Stimulated activated CD8-positive, alpha-beta memory T cell treated with anti-CD3 and anti-CD28 coated beads, Interleukin-15, amount 100 ng/mL, for 1 hour (primary cell): ENCODE results near the gene KIF12.

ENCODE experiments used
- DNase-seq: peaks from one replicate; pipeline ENCODE4 v3.0.0-alpha.2; 2020; ENCODE audit warnings: low read depth

The KIF12 gene

DNA sequence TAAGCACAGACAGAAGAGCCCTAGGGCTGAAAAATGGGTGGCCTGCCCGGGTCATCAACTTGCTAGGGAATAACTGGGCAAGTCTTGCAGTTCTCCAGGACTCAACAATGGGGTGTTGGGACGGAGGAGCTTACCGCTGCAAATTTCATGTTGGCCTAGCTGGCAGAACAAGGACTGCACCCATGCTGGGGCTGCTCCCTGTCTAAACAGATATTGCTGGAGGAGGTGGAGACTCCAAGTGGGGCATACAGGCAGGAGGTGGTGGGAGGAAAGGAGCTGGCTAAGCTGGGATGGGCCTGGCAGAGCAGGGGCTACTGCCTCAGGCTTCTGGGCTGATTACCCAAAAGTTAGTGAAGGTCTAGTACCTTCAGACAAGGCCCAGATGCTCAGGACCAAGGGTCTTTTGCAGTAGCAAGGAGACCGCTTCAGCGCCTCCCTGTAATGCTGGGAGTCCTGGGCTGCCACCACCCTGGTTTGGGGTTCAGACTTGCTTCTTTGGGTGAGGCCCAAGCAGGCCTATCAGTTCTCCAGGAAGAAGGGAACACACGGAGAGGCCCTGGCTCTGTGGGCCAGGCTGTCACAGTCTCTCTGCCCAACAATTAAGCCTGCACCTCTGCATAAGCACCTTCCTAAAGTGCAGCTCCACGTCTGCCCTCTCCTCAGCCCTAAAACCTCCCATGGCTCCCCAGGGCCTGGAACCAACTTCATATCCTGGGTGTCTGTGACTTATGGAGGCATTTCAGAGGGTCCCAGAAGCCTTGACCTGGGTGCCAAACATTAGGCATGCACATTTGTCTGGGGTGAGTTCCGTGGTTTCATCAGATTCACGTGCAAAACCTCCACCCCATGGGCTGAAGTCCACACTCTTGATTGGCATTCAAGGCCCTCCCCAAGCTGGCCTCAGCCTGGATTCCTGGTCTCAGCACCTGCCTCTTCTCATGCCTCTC, 24.2 kb upstream of the KIF12 start:
- no peak for DNase-seq

DNA sequence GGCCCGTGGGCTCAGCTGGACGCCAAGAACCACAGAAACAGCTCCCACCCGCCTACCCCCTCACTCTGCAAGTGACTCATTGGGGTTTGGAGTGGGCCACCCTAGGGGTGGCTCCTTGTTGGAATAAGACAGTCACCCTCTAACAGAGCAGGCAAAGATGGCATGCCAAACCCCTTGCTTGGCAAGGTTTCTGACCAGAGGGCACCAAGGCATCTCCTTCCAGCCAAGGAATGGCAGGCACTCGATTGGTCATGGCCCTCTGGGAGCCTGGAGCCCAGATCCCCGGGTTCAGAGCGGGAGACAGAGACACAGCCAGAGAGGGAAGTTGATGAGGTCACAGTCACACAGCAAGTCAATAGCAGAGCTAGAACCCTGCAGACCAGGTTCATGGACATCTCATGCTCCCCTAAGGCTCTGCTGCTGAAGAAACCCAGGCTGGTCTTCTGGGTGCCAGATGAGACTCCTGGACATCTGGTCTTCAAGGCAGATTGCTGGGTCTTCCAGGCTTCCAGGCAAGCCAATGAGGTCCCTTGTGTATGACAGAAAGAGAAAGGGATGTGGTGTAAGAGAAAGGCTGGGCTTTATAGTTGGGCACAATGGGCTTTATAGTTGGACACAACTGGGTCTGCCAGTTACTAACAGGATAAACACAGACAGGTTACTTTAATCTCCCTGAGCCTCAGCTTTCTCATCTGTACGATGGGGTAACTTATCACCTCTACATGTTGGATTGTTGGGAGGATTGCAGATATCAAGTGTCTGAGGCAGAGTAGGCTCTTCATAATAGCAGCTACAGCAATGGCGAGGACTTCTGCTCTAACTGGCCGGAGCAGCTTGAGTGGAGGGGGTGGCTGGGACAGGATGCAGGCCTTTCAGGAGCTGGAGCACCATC, 23.3 kb upstream of the KIF12 start:
- DNase-seq, result no peak

DNA sequence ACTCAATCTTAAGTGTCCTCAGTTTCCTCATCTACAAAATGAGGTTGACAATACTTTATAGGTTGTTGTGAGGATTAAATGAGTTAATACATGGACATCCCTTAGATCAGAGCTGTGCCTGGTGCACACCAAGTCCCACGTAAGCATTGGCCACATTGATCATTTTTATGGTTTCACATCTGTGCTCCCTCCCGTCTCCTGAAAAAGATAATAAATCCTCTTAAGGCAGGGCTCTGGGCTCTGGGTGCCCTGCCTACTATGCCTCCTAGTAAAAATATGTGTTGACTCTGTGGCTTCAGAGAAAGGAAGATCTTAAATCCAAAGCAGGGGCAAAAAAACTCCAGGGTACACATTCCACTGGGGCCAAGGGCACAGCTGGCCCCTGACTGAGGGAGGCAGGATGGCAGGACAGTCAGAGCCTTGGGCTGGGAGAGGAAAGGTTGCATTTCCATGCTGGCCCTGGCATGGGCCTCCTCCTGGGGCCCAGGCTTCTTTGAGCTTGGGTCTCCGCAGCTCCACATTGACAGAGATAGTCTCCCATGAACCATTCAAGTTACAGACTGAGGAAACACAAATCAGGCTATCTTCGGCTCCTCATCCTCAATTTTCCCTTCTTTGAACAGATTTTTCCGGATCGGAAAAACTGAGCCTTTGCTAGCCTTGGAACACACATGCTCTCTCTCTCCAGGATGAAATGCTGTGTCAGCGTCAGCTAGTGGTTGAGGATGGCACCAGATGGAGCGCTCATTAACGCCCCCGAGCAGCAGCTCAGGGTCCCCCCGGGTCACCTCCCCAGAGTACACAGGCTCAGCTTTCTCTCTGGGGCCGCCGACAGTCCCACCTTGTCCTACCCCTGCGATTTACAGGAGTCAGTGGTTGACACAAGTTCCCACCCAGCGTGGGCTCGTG, 22.4 kb upstream of the KIF12 start:
- no peak for DNase-seq

DNA sequence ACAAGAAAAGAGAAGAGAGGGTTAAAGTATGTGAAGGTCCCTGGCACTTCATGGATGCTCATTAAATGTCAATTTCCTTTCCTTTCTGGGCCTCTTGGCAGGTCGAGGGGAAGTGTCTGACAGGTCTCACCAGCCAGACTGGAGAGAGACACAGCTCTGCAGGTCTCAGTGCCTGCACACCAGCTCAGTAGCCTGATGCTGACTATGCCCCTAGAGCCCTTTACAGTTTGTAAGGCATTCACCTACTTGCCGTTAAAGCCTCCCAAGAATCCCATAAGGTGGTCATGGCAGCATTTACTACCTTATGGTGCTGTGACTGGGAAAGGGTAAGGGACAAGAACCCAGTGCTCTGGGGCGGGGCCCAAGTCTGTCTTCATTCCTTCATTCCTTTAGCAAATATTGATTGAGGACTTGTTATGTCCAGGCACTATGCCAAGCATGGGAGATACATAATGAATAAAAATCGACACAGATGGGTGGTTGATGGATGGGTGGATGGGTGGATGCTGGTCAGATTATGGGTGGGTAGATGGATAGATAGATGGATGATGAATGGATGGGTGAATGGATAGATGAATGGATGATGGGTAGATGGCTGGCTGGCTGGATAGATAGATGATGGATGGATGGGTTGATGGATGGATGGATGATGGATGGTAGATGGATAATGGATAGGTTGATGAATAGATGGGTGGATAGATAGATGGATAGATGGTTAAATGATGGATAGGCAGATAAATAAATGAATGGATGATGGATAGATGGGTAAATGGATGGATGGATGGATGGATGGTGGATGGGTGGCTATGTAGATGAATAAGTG, 21.3 kb upstream of the KIF12 start:
- no peak for DNase-seq

DNA sequence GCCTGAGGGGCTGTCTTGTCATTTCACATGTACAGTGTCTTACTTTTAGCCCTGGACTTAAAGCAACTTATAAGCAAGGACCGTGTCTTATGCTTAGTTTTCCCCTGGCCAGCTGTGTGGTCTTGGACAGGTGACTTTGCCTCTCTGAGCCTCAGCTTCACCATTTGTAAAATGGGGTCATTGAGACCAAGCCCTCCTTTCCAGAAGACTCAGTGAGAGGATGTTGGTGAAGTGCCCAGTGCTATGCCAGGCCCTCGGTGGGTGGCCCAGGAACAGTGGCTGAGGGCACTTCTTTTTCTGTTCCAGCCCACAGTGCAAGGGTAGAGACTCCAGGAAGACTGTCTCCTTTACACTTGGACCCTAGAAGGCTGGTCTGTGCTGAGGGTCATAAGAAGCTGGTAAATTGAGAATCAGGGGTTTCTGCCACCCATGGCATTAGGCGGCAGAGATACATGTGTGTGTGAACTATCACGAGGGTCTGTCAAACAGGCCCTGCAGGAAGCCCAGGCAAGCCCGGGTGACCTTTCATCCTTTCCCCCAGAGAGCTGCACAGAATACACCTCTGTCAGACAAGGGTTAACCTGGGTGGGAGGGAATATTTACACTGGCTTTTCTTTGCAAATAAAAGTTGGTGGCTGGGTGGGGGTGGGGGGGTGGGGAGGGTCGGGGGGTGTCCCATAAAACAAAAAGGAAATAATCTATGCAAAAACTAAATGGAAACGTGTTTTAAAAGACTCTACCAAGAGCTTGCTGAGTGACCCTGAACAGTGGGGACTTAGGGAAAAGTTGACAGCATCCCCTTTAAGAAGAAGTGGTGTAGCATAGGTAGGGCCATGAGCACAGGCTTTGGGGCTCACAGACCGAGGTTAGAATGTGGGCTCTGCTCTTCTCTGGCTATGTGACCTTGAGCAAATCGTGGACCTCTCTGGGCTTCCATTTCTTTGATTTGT, 20.4 kb upstream of the KIF12 start:
- no peak for DNase-seq

DNA sequence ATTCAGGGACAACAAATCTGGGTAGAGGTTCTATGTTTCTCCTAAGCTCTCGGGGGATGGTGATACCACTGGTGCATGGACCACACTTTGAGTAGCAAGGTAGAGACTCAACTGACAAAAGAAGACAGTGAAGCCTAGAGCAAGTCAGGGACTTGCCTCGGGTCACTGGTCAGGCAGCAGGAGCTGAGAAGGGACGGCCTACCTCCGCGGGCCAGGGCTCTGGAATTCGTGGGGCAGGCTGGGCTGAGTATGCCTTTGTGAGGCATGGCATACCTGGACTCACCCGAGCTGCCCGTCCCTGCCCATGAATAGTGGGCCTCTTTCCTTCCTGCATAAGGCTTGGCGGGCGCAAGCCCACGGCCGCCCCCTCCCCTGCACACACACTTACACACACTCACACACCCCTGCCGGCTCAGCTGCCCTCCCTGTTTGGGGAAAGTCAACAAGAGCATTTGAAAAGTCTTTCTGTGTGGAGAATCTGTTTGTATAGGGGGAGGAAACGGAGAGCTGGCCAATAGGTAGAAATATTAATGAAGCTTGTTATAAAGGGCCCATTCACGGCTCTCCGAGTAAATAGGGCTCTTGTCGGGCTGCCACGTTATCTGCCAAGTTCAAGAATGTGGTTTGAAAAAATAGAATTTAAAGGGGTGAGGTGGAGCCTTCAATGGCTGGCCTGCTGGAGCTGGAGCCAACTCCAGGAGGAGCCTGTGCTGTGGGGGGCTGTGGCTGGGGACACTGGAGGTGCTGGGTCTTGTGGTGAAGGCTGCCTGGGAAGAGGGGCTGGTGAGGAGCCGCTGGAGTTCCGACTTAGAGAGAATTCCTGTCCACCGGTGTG, 19.1 kb upstream of the KIF12 start:
- no peak for DNase-seq

DNA sequence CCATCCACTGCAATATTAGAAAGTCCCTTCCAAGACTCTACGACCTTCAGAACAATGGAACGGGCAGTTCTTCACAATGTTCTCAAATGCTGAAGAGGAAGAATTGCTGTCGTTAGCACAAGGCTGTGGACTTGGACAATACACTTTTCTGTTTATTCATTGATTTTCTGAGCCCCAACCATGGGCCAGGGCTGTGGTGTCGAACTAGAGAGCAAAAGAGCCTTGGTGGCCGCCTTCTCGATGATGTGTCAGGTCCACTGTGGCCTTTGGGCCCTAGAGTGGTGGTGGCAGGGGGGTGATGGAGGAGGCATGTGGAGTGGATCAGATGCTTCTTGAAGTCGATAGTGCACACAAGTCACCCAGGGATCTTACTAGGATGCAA, 18.5 kb upstream of the KIF12 start:
- no peak for DNase-seq

DNA sequence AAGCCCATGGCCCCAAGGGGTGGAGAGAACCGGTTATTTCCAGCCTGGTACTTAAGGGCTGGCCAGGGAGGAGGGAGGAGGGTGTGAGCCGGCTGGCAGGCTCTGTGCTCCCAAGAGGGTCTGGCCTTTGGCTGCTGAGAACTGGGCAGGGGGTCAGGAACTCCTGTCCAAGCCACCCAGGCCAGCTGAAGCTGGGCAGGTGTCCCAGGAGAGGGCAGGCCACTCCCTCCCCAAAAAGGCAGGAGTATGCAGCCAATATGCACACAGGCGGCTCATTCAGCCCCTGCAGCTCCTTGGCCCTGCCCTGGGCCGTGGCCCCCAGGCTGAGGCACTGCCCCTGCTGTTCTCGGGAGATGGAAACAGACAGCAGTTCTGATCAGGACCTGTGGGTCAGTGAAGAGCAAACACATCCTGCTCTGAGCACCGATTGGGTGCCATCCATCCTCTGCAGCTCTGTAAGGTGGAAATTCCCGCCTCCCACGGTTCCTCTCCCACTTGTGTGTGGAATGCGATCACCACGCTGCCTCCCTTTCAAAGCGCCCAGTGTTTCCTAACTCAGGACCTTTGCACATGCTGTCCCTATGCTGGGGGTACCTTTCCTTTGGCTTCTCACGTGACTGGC, 17.1 kb upstream of the KIF12 start:
- no peak for DNase-seq

DNA sequence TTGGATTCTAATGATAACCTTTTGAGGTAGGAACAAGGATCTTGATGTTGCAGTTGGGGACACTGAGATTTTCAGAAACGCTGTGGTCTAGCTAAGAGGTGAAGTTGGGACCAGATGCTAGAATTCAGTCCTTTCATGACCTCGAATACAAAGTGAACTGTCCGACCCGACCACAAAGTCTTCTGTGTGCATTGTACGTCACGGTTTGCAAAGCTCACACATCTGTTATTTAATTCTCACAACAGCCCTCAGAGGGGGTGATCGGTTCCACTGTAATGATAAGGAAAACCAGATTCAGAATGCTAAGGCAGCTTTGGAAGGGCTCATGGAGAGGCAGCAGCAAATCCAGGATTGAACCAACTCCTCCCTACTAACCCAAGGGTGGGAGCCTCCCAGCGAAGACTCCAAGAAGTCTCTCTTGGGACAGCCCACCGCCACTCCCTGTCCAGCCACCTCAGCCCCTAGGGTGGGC, 16.6 kb upstream of the KIF12 start:
- DNase-seq, result no peak

DNA sequence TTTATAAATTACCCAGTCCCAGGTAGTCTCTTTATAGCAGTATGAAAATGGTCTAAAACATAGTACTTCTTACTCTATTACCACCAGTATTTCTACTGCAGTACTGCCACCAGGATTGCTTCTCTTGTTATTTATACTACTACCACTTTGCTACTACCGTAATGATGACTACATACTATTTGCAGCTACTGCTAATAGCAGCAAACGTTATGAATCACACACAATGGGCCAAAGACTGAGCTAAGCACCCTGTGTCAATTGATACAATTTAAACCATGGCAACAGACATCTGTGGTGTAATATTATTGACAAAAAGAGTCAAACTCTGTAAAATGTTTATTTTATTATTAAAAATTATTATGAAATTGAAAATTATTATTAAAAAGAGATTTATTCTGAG, 15.3 kb upstream of the KIF12 start:
- no peak for DNase-seq

DNA sequence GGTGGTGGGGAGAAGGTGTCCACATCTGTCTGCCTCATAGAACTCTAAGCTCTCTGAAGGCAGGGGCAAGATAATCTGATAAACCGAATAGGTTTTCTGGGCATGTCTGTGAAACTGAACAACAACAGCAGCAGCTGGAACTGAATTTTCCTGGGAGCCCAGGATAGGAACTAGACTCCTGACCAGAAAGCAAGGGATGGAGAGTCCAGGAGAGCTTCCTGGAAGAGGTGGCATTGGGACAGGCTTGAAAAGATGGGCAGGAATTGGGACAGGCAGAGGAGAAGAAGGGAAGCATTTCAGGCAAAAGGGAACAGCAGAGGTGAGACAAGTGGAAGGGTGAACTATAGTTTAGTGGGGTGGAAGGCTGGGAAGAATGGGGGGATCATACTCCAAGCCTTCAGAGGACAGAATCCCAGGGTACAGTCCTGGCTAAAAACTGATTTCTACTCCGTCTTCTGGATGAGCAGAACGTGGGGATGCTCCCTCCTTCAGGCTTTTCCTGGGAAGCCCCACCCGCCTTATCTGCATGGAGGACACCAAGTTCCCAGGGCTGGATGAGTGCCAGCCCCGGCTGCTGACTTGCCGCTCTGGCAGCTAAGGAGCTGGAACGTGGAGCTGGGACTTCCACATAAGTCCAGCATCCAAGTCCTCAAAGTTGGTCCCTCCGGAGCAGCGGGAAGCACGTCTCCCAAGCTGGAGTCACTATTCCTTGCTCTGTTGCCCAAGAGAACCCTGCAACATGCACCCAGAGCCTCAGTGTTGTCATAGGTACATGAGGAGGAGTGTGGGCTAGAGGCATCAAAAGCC, 13.9 kb upstream of the KIF12 start:
- DNase-seq, result no peak

DNA sequence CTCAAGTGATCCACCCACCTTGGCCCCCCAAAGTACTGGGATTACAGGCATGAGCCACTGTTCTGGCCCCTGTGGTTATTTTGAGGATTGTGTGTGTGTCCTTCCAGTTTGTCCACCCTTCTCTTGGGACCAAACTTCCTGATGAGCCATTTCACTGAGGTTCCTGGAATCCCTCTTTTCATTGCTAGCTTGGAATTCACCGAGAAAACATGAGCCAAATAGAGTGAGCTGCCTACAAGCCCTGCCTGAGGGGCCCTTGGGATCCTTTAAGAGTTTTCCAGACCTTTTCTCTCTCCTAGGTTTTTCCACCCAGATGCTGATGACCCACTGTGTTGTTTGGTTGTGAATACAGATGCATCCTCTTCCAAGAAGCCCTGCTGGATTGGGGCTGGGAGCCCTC, 13.2 kb upstream of the KIF12 start:
- DNase-seq, result no peak

DNA sequence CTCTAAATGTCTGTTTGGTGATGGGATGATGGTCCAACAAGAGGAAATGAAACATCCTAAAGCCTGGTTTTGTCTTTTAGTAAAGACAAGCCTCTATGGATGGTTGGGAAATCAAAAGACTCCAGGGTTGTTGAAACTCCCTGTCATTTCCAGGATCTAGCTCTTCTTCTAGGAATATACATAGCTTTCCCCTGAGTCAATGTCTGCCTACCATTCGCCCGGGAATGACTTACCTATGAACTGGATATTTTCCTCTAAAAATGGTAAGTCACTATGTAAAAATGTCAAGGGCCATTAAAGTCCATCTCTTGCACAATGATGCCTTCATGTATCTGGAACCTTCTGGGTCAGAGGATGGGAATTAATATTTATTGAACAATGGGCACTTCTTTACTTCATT, 11.1 kb upstream of the KIF12 start:
- no peak for DNase-seq

DNA sequence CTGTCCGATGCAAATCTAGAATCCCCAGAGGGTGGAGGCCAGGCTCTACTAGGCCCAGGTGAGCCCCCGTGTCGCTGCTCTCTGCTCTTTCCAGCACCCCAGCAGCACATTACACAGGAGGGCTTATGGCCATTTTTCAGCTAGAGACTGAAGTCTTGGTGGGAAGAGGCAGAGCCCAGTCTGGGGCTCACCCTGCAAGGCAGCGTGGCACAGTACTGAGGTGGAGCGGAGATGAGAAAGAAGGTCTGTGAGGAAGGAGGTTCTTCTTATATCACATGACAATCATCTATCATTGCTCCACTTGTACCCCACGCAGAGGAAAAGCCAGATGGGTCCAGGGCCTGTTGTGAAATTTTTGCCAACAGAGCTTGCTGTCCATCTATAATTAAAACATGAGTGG, 10.0 kb upstream of the KIF12 start:
- DNase-seq, result no peak

DNA sequence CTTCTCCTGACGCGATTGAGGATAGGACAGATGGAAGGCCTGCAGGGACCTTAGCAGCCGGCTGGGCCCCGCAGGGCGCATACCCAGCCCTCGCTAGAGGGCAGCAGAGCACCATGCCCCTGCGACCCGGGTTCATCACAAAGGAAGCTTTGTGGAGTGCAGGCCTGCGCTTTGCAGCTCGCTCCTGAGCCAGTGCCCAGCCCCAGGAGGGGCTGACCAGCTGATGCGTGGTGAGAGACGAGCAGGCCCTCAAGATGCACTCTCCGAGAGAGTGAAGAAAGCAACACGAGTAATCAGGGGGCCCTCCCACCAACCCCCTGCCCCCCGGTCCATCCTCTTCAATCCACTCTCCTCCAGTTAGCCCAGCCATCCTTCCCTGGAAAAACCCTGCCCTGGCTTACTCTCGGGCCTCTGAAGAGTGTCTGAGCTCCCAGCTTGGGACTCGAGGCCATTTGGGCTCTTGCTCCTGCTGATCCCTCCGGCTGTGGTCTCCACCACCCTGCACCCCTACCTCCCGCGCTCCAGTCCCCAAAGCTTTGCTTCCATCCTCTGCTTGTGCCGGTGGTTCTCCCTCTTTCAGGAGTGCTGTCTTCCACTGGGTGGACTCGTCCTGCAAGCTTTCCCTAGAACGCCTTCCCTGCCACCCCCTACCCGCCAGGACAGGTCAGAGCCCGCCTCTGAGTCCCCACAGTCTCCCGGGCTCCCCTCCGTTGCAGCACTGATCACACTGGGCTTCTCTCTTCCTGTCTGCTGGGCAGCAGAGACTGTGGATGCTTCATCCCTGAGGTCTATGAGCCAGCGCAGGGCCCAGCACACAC, 9.1 kb upstream of the KIF12 start:
- peak; percentile 19 for DNase-seq

DNA sequence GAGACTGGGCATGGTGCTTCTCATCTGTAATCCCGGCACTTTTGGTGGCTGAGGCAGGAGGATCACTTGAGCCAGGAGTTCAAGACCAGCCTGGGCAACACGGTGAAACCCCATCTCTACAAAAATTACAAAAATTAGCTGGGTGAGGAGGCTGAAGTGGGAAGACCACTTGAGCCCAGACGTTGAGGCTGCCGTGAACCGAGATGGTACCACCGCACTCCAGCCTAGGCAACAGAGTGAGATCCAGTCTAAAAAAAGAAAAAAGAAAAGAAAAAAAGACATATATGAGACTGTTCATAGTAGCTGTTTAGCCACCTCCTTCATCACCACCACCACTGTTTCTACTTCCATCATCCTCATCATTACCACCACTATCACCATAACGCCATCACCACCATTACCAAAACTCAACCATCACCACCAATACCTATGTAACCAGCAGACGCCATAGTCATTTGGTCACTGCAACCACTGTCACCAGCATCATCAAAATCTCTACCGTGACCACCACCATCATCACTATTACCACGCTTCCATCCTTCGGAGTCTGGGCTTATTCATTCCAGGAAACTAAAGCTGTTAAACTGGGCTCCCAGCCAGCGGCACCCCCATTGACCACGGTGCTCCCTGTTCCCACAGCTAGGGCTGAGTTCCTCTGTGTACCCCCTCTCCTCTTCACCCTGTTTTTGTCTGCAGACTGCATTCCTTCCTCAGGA, 8.4 kb upstream of the KIF12 start:
- DNase-seq, result no peak
